Measurements from ENCODE around the gene HCN2.

Gene HCN2

GRCh38 chr19:658916-659839 lies 69.5 kb downstream of the HCN2 start:
- no peak for TF ChIP-seq CTCF (IDR thresholded peaks at IDR 0.05)
- H3K27me3 ChIP-seq: no peaks in the 10 kb centered on the region
- H3K4me3 ChIP-seq: no peak overlapping the region
- H3K4me1 ChIP-seq: peaks cover 0 to 66% (median 54%) of the 10 kb centered on the region in 4 donors
- peak overlapping the region in 1 of 2 donors; percentile 22 for H3K27ac ChIP-seq
- DNase-seq: no peak
- intact Hi-C loops (cut with DNase I; ENCODE audit: low total_unique reads): no loop called here
- H3K9me3 ChIP-seq: no peaks in the 10 kb centered on the region
- peaks cover 0 to 14% (median 1%) of the 10 kb centered on the region in 3 donors for H3K36me3 ChIP-seq

GRCh38 chr19:660793-661426 lies 71.2 kb downstream of the HCN2 start:
- peaks cover 0 to 77% (median 64%) of the 10 kb centered on the region in 4 donors for H3K4me1 ChIP-seq
- H3K27ac ChIP-seq: peak overlapping the region in 1 of 2 donors; percentile 80
- DNase-seq: no peak
- peak overlapping the region; percentile 79 to 88 for H3K4me3 ChIP-seq
- intact Hi-C loops (cut with DNase I; ENCODE audit: low total_unique reads): loop anchor here (5.0 kb wide), 1 partner anchor 251 kb away; the partner anchor contains the start of gene R3HDM4
- peaks cover 0 to 9% (median 0%) of the 10 kb centered on the region in 3 donors for H3K36me3 ChIP-seq
- no peak for TF ChIP-seq CTCF (IDR thresholded peaks at IDR 0.05)
- H3K27me3 ChIP-seq: no peaks in the 10 kb centered on the region
- H3K9me3 ChIP-seq: no peaks in the 10 kb centered on the region

- Histone ChIP-seq H3K4me3 (peak overlapping the region; percentile 79 to 88), H3K9me3 (no peaks in the 10 kb centered on the region), H3K4me1 (peaks cover 0 to 77% (median 64%) of the 10 kb centered on the region in 4 donors), H3K36me3 (peaks cover 0 to 8% (median 0%) of the 10 kb centered on the region in 3 donors), H3K27ac (peak overlapping the region; percentile 80 to 88), H3K27me3 (no peaks in the 10 kb centered on the region)
- no peak for TF ChIP-seq CTCF (IDR thresholded peaks at IDR 0.05)
- intact Hi-C loops (cut with DNase I; ENCODE audit: low total_unique reads): loop anchor here (5.0 kb wide), 1 partner anchor 251 kb away; the partner anchor contains the start of gene R3HDM4
- DNase-seq: no peak
Observed at GRCh38 chr19:661427-662196, 71.9 kb downstream of the HCN2 start.

GRCh38 chr19:662207-662961 lies 72.7 kb downstream of the HCN2 start:
- H3K4me3 ChIP-seq: peak overlapping the region; percentile 79 to 88
- H3K36me3 ChIP-seq: peaks cover 0 to 2% (median 0%) of the 10 kb centered on the region in 3 donors
- peaks cover 0 to 69% (median 62%) of the 10 kb centered on the region in 4 donors for H3K4me1 ChIP-seq
- intact Hi-C loops (cut with DNase I; ENCODE audit: low total_unique reads): loop anchor here (5.0 kb wide), 1 partner anchor 250 kb away; the partner anchor contains the start of gene R3HDM4
- H3K27ac ChIP-seq: peak overlapping the region; percentile 80 to 88
- no peaks in the 10 kb centered on the region for H3K9me3 ChIP-seq
- no peak for TF ChIP-seq CTCF (IDR thresholded peaks at IDR 0.05)
- no peak for DNase-seq
- H3K27me3 ChIP-seq: no peaks in the 10 kb centered on the region
